DMS153 treated with DMSO at 0.1 percent for 48 hours (cell line): ENCODE results near the gene UBA7.
"Not testable (repeated sequence)": the region's sequence is repeated elsewhere in the genome, so short reads cannot be mapped to it uniquely, and the experiment has no call there.

Source experiments
- DNase-seq: peaks from one replicate; lab custom pipeline; 2025; ENCODE audit not compliant: unreplicated experiment; lab: John Stamatoyannopoulos, UW

The UBA7 gene

DNA sequence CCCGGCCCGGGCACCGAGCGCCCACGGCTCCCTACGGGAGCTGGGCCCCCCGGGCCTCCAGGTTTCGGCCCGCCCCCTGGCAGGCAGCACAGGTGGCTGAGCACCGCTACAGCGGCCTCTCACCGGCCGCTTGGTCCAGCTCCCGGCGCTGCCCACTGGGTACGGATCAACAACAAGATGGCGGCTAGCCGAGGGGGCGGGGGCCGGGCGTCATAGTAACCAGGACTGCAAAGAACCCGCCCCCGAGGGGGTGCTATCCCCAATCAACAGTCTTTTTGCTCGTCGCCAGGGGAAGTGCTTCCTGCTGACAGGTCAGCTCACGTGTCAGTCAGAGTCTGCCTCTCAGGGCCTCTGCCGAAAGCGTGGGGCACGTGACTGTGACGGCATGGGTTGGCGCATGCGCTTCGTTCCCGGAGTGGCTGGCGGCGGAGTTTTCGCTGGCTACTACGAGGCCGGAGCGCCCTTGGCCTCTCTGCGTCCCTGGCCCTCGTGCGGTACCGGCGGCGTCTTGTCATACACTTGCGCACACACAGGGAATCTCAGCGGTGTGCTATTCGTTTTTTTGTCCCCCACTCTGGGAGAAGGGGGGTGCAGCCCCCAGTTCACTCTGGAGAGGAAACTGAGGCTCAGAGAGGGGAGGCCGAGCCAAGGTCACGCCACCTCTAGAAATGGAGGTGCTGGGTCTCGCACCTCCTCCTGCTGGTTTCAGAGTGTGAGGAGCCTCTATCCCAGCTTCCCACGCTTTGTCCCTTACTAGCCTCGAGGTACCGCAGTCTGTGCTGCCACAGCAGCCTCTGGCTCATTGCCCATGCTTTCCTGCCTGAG lies 27.2 kb downstream of the UBA7 start, which contains the start of gene IP6K1:
Gene IP6K1 (minus strand): TSS at position 186 of the 825 bp plus-strand sequence. CDS start 38,502 bp downstream, outside the sequence.
- DNase-seq, result peak; percentile 76

DNA sequence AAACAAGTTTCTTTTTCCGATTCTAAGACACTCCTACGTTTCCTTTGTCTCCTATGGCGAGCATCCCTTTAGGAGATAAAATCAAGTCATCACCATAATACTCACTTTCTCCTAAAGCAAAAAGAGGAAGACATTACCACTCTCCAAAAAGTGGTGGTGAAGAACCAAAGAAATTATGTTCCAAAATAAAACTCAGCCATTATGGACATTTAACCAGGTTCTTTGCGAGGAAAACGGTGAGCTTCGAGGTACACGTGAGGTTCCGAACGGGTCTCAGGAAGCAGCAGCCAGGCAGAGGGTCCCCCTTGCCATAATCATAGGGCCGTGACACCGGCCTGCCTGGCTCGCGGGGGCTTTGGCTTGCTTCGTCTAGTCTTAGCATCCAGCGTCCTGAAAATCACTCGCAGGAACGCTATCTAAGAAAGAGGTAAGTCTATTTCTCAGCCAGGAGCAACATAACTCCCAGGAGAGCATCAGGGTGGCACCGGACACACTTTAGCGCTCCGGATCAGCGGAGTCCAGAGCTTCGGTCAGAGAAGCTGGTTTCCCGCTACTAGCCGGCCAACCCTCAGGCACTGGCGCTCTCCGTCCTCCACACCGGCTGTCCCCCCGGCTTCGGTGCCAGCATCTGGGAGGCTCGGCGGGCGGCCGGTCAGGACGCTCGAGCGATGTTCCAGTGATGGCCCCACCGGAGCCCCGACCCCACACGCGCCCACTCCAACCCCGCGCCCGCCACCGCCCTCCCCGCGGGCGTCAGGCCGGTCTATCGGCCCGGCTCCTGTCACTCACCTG lies 28.0 kb downstream of the UBA7 start:
- DNase-seq, result no peak

DNA sequence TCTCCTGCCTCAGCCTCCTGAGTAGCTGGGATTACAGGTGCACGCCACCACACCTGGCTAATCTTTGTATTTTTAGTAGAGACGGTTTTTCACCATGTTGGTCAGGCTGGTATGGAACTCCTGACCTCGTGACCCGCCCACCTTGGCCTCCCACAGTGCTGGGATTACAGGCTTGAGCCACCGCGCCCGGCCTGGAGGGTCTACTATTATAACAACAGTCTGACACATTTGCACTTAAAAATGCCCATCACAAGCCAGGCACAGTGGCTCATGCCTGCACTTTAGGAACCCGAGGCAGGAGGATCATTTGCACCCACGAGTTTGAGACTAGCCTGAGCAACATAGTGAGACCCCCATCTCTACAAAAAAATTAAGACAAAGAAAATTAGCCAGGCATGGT lies 31.5 kb downstream of the UBA7 start:
- not testable (repeated sequence) for DNase-seq

DNA sequence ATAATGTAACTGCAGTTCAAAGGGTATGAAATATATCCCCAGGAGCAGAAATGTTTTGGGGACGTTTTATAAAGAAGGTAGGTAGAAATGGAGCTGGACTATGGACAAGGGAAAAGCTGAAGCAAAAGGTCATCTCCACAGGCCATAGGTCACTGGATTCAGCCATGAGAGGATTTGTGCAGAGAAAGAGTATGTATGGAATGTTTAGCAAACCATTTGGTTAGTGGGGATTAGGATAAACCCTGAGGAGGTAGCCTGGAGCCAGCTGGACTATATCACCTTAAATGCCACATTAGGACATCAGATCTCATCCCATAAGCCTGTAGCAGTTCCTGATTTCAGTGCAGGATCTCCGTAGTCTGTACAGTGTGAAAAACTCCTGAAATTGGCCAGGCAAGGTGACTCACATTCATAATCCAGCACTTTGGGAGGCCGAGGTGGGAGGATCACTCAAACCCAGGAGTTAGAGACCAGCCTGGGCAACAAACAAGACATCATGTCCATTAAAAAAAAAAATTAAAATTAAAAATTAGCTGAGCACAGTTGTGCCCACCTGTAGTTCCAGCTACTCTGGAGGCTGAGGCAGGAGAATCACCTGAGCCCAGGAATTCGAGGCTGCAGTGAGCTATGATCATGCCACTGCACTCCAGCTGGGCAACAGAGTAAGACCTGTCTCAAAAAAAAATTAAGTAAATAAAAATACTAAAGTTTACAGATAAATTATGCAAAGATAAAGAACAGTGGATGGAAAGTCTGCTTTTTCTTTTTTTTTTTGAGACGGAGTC lies 32.1 kb downstream of the UBA7 start:
- no peak for DNase-seq

DNA sequence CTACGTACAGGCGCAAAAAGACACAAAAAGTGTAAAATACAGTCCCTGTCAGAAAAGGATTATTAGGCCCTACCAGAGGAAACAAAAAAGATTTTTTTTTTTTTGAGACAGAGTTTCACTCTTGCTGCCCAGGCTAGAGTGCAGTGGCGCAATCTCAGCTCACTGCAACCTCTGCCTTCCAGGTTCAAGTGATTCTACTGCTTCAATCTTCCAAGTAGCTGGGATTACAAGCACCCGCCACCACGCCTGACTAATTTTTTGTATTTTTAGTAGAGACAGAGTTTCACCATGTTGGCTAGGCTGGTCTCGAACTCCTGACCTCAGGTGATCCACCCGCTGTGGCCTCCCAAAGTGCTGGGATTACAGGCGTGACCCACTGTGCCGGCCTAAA lies 32.8 kb downstream of the UBA7 start:
- not testable (repeated sequence) for DNase-seq

DNA sequence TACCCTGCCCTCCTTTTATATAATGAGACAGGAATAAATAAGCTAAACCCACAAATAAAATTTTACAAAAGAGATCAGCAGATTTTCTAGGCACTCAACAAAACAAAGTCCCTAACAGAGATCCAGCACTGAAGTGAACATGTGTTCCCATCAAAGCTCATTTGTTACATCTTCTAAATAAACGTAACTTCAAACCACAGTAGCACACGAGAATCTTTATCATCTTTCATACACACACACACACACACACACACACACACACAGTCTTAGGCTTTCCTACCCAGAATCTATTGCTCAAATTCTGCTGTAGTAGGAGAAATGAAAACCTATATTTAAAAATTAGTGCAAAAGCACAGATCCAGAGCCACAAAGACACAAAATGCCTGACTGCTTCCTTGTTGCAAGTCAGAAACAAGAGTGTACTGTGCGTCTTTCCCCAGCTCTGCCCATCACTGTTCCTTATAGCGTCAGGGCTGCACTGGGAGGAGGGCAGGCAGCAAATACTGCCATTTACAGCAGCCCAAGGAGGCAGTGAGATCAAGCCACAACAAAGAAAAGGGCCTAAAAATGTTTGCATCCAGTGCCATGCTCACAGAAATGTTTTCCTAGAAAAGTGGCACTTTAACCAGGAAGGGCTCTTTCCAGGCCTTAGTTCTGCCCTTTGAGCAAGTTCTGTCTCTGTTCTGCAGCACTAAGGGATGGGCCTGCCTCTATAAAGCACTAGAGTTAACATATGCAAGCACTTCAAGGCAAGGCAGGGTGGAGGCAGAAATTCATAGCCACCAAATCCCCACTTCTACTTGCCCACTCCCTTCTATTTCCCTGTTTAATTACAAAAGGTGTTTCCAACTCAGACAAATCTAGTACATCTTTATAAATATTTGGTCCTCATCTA lies 33.4 kb downstream of the UBA7 start:
- no peak for DNase-seq

DNA sequence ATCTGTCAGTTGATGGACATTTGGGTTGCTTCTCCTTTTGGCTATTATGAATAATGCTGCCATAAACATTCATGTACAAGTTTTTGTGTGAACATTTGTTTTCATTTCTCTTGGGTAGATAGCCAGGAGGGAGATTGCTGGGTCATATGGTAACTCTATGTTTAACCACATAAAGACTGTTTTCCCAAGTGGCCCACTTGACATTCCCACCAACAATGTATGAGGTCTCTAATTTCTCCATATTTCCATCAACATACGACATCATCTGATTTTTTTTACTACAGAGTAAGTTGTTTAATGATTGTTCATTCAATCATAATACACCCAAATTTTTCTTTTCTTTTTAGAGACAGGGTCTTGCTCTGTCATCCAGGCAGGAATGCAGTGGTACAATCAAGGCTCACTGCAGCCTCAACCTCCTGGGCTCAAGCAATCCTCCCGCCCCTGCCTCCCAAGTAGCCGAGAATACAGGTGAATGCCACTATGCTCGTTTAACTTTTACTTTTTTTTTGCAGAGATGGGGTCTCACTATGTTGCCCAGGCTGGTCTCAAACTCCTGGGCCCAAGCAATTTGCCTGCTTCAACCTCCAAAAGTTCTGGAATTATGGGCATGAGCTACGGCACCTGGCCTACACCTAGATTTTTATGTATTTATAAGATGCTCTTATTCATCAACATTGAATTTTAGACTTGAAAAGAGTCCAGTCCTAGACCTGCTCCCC lies 34.2 kb downstream of the UBA7 start:
- DNase-seq, result no peak

DNA sequence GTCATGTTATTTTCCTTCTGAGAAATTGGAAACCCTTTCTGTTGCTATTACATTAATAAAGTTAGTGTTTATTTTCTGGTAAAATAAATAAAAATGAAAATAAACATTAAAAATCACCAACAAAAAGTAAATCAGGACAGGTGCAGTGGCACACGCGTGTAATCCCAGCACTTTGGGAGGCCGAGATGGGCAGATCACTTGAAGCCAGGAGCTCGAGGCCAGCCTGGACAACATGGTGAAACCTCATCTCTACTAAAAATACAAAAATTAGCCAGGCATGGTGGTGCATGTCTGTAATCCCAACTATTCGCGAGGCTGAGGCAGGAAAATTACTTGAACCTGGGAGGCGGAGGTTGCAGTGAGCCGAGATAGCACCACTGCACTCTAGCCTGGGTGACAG lies 37.7 kb downstream of the UBA7 start:
- DNase-seq, result not testable (repeated sequence)

DNA sequence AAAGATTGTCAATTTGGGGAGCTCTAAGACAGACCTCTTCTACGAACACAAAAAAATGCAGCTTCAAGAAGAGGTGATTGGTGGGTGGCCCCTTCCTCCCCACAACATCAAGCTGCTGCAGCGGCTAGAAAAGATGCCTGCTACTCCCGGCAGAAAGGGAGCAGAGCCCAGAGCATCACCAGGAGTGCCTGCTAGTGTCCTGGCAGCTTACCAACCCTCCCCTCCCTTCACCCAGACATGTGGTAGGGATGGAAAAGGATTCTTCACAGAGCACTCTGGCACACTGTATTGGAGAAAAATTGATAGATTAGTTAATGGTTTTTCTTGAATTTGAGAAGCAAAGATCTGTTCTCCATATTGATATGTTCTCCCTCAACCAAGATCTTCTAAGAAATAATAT lies 38.2 kb downstream of the UBA7 start:
- DNase-seq, result no peak

DNA sequence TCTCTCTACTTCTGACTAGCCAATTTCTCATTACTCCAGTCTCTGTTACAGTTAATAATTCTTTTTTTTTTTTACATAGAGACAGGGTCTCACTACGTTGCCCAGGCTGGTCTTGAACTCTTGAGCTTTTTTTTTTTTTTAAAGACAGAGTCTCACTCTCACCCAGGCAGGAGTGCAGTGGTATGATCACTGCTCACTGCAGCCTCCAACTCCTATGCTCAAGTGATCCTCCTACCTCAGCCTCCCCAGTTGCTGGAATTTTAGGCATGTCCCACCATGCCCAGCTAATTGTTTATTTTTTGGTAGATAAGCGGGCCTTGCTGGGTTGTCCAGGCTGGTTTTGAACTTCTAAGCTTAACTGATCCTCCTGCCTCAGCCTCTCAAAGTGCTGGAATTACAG lies 41.0 kb downstream of the UBA7 start:
- no peak for DNase-seq

DNA sequence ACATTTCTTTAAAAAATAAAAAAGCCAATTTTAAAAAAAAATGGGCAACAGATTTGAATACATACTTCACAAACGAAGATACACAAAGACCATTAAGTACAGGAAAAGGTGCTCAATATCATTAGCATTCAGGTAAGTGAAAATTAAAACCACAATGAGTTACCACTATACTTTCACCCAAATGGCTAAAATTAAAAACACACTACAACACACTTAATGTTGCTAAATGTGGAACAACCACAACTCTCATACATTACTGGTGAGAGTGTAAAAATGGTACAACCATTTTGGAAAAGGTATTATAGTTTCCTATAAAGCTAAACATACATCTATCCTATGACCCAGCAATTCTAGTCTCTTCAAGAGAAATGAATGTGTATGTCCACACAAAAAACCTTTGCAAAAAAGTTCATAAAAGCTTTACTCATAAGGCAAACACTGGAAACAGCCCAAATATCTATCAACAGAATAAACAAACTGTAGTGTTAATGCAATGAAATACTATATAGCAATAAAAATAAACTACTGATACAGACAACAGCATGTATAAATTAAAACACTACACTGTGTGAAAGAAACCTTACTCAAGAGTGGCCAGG lies 42.3 kb downstream of the UBA7 start:
- DNase-seq, result no peak

DNA sequence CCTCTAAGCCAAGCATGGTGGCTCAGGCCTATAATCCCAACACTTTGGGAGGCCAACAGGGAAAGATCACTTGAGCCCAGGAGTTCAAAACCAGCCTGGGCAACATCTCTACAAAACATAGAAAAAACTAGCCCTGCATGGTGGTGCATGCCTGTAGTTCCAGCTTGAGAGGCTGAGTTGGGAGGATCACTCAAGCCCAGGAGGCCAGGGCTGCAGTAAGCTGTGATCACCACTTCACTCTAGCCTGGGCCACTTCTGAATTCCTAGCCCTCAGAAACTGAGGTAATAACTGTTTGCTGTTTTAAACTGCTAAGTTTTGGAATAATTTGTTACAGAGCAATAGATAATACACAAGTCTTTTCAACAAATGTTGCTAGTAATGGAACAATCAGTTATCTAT lies 43.8 kb downstream of the UBA7 start:
- no peak for DNase-seq

DNA sequence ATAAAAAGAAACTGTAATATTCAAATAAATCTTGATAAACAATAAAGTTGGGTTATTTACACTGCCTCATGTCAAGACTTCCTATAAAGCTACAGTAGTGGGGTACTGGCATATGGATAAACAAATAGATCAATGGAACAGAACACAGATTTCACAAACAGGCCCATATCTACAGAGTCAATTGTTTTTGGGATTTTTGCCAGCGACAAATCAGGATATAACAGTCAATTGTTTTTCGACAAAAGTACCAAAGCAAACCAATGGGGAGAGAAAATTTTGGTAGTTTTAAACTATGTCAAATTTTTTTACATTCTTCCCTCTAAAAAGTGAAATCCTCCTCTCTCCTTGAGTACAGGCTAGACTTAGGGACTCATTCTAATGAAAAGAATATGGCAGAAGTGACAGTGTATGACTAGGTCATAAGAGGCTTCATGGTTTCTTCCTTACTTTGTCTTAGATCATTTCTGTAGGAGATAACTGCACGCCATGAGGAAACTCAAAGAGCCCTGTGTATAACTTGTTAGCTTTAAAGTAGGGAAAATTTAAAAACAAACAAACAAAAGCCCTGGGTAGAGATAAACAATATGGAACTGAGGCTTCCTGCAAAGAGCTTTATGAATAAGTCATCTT lies 44.4 kb downstream of the UBA7 start:
- no peak for DNase-seq

DNA sequence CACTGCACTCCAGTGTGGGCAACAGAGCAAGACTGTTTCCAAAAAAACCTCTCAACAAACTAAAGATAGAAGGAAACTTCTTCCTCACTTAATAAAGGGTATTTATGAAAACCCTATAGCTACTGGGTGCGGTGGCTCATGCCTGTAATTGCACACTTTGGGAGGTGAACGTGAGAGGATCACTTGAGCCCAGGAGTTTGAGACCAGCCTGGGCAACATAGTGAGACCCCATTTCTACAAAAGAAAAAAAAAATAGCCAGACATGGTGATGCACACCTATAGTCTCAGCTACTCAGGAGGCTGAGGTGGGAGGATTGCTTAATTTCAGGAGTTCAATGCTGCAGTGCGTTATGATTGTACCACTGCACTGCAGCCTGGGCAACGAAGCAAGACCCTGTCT lies 49.8 kb downstream of the UBA7 start:
- no peak for DNase-seq

DNA sequence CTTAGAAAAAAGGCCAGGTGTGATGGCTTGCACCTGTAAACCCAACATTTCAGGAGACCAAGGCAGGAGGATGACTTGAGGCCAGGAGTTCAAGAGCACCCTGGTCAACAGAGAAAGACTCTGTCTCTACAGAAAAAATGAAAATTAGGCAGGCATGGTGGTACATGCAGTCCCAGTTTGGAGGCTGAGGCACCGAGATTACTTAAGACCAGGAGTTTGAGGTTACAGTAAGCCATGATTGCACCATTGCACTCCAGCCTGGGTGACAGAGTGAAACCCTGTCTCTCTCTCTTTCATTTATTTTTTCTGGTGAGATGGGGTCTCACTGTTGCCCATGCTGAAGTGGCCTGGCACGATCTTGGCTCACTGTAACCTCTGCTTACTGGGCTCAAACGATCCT lies 52.1 kb downstream of the UBA7 start:
- DNase-seq, result no peak

DNA sequence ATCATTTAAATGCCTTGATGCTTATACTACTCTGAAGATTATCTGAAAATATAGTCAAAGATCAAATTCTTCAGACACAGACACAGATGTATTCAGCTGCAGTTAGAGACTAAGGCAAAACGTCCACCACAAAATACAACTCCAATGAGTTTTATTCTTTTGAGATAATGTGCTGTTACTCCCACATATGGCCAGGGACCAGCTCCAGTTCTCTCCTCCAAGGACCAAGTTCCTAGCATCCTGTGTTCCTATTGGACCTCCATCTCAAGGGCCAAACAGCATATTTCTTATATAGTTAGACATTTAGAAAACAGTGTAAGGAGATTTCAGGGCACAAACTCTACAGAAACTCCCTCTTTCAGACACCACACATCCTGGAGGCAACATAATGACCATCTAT lies 54.5 kb downstream of the UBA7 start:
- no peak for DNase-seq

DNA sequence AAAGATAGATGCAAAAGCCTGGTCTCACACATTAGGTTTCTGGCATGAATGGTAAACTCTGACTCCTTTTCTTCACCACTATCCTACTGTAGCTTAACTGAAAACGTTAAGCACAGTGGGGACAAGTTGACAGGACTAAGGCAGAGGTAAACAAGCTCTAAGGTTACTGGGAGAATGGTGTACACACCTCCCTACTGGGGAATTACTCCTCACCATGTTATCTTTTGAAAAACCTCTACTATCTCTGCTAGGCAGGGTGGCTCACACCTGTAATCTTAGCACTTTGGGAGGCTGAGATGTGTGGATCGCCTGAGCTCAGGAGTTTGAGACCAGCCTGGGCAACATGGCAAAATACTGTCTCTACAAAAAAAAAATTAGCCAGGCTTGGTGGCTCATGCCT lies 56.6 kb downstream of the UBA7 start:
- no peak for DNase-seq

DNA sequence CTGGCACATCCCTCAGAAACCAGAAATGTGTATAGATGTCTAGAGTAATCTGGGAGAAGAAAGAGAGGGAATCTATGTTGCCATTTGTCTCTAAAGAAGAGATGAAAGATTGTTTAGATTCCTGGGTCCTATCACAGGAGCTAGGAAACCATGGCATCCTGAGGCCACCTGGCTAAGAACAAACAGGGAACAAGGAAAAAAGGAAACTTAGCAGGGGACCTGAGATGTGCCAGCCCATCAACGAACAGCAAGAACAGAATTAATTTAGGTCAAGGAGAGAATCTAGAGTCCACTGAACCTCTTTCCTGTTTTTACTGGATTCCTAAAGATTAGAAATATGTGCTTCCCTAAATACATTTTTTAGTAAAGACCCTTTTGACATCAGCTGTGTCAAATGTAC lies 57.7 kb downstream of the UBA7 start:
- no peak for DNase-seq
